H54 (cell line): ENCODE data around the gene MKNK2.

Experiments used
- DNase-seq: peaks from one replicate; pipeline ENCODE4 v3.0.0; 2011; ENCODE audit warnings: low spot score, mixed read lengths; ENCODE audit not compliant: insufficient read length
- FAIRE-seq: peaks from 3 replicates; lab custom pipeline; 2011; peaks lifted over from hg19 to GRCh38; lab: Jason Lieb, UNC
- POLR2A ChIP-seq: IDR thresholded peaks from 2 replicates; pipeline ENCODE4 v1.6.1; 2011; ENCODE audit warnings: low read depth, mild to moderate bottlenecking, low read length

MKNK2 gene

GRCh38 chr19:2070436-2070827, 19.4 kb upstream of the MKNK2 start:
- FAIRE-seq (no peak), DNase-seq (no peak)
- TF ChIP-seq POLR2A = no peak

- DNase-seq (no peak), FAIRE-seq (no peak)
- TF ChIP-seq POLR2A = no peak
Observed at GRCh38 chr19:2064788-2065524, 13.9 kb upstream of the MKNK2 start.

- no peak for TF ChIP-seq POLR2A
- FAIRE-seq = no peak
- DNase-seq = no peak
Observed at GRCh38 chr19:2064395-2064787, 13.3 kb upstream of the MKNK2 start.

GRCh38 chr19:2063824-2064223, 12.8 kb upstream of the MKNK2 start:
- no peak for TF ChIP-seq POLR2A
- FAIRE-seq (no peak), DNase-seq (no peak)

GRCh38 chr19:2062770-2063169, 11.7 kb upstream of the MKNK2 start:
- DNase-seq (no peak), FAIRE-seq (no peak)
- no peak for TF ChIP-seq POLR2A

GRCh38 chr19:2062389-2062729, 11.3 kb upstream of the MKNK2 start:
- FAIRE-seq = no peak
- TF ChIP-seq POLR2A = no peak
- DNase-seq = no peak

GRCh38 chr19:2061495-2062388, 10.7 kb upstream of the MKNK2 start:
- DNase-seq (peak; percentile 94), FAIRE-seq (no peak)
- no peak for TF ChIP-seq POLR2A

GRCh38 chr19:2060884-2061494, 9.9 kb upstream of the MKNK2 start:
- FAIRE-seq (no peak), DNase-seq (peak; percentile 60)
- TF ChIP-seq POLR2A = 0 out of 2 replicates have a peak, but pooled peaks have one; percentile 14

GRCh38 chr19:2059422-2060201, 8.6 kb upstream of the MKNK2 start:
- peak; percentile 78 for DNase-seq
- no peak for TF ChIP-seq POLR2A
- FAIRE-seq = peak; percentile 52

GRCh38 chr19:2058570-2059421, 7.8 kb upstream of the MKNK2 start:
- DNase-seq (no peak), FAIRE-seq (no peak)
- TF ChIP-seq POLR2A = no peak

GRCh38 chr19:2057484-2058469, 6.7 kb upstream of the MKNK2 start:
- TF ChIP-seq POLR2A = no peak
- FAIRE-seq (no peak), DNase-seq (no peak)

GRCh38 chr19:2056837-2057192, 5.8 kb upstream of the MKNK2 start:
- DNase-seq = no peak
- FAIRE-seq = no peak
- TF ChIP-seq POLR2A = no peak
